ENCODE results near the gene NAALADL2. TPM values are rescaled to one million over a fixed set of nuclear protein-coding genes. Genes with fewer than 3 reads are reported as not detected.

The NAALADL2 gene
- total and polyA plus RNA-seq, 9 of the 15 experiments (the other 6 are each of a cell fraction or from before 2014, with no cell fraction given), result 0.29 to 1.1 (median 0.79) TPM; not detected in 1

GRCh38 chr3:175070946-175071345, 211.8 kb downstream of the NAALADL2 start (continued):
- TF ChIP-seq TCFL5 (CRISPR knock-in tag; conservative IDR thresholded peaks at IDR 0.05) (no peak), ZBTB33 (CRISPR knock-in tag; IDR thresholded peaks at IDR 0.05) (no peak)

GRCh38 chr3:175073219-175073905, 214.2 kb downstream of the NAALADL2 start:
- no peaks in the 10 kb centered on the region for H3K36me3 ChIP-seq (ENCODE audit: control insufficient read depth, insufficient read depth, low read length)
- H3K79me2 ChIP-seq (ENCODE audit: control insufficient read depth, insufficient read depth, low read length), result no peaks in the 10 kb centered on the region
- no peak overlapping the region for H3K4me3 ChIP-seq
- H3K9me1 ChIP-seq (ENCODE audit: control insufficient read depth, insufficient read depth, low read length), result no peaks in the 10 kb centered on the region
- H4K20me1 ChIP-seq (replicated peaks; ENCODE audit: control insufficient read depth, insufficient read depth, low read length), result no peaks in the 10 kb centered on the region
- DNase-seq (ENCODE audit: extremely low read depth in 1 of 4, low spot score in 3 of 4) (no peak), FAIRE-seq (no peak), ATAC-seq (no peak)
- H2AFZ ChIP-seq (ENCODE audit: low read depth, low read length), result no peak overlapping the region
- in situ Hi-C loops (cut with MboI), result no loop called here
- intact Hi-C loops (cut with micrococcal nuclease), result no loop called here
- POLR2A ChIA-PET, result no interaction called here
- no peaks in the 10 kb centered on the region for H3K27me3 ChIP-seq (ENCODE audit: control insufficient read depth in 2 of 2, insufficient read depth in 2 of 2, low read length in 2 of 2)
- H3K27ac ChIP-seq (ENCODE audit: extremely low read depth, low read depth, low read length), result no peak overlapping the region
- WGBS (ENCODE audit: insufficient coverage, low coverage, missing lambda C conversion rate), result 0% methylated on average over 5 of the region's 6 CpGs
- CTCF ChIA-PET (ENCODE audit: low intra/inter-chr PET ratio), result no interaction called here
- H3K9ac ChIP-seq (ENCODE audit: insufficient read depth in 1 of 2, low read depth in 2 of 2, low read length in 2 of 2), result no peak overlapping the region
- H3K4me2 ChIP-seq (ENCODE audit: insufficient read depth, low read length), result no peak overlapping the region
- H3K4me1 ChIP-seq (replicated peaks in 1 of 2; ENCODE audit: control insufficient read depth in 2 of 2, insufficient read depth in 2 of 2, low read length in 2 of 2), result no peaks in the 10 kb centered on the region
- no peaks in the 10 kb centered on the region; the same call in 1 of the 2 replicates for H3K9me3 ChIP-seq (replicated peaks; ENCODE audit: control insufficient read depth, insufficient read depth, low read depth, low read length)
- BruUV-seq (replicated peaks), result no TSS peak
- TF ChIP-seq IRF9 (tag; IDR thresholded peaks at IDR 0.05), result no peak
- TF ChIP-seq POLR2B (IDR thresholded peaks at IDR 0.05; ENCODE audit: low read depth, partially characterized antibody), result no peak
- no peak for TF ChIP-seq PATZ1 (CRISPR knock-in tag; IDR thresholded peaks at IDR 0.05; ENCODE audit: borderline replicate concordance)
- TF ChIP-seq COPS2 (conservative IDR thresholded peaks at IDR 0.05), result no peak
- no peak for TF ChIP-seq ZNF324 (CRISPR knock-in tag; IDR thresholded peaks at IDR 0.05)
- no peak for TF ChIP-seq TCF15 (CRISPR knock-in tag; IDR thresholded peaks at IDR 0.05)
- TF ChIP-seq FIP1L1 (IDR thresholded peaks at IDR 0.05; ENCODE audit: low read depth, low read length, poor library complexity, severe bottlenecking), result no peak
- no peak for TF ChIP-seq EHMT2 (IDR thresholded peaks at IDR 0.05)
- TF ChIP-seq ZNF639 (CRISPR knock-in tag; conservative IDR thresholded peaks at IDR 0.05 in 1 of 2, IDR thresholded peaks at IDR 0.05 in 1 of 2), result no peak
- no peak for TF ChIP-seq SAP30 (IDR thresholded peaks at IDR 0.05; ENCODE audit: borderline replicate concordance, insufficient read depth, low read depth, low read length, poor library complexity, severe bottlenecking)
- TF ChIP-seq LARP7 (IDR thresholded peaks at IDR 0.05), result no peak
